SK-N-SH (cell line): ENCODE results near the gene BSN. TPM values are rescaled to one million over a fixed set of nuclear protein-coding genes. Genes with fewer than 3 reads are reported as not detected.

Source experiments
- CTCF ChIA-PET: fragments of 300-600, 350-600 bp; formaldehyde crosslinking; extraction: SDS; loops from one replicate; lab custom pipeline; 2021; lab: Yijun Ruan, JAX
- POLR2A ChIA-PET: fragments of 350-600 bp; sonication (Branson Sonifier 250); formaldehyde crosslinking; extraction: SDS; loops from one replicate; lab custom pipeline; 2020; ENCODE audit warnings: antibody characterized with exemption, inconsistent platforms; lab: Yijun Ruan, JAX
- DNase-seq: peaks from one replicate; pipeline ENCODE4 v3.0.0; 2012
- H2AFZ ChIP-seq: fragments of 200-600 bp; sonication (generic); 2 replicates; pipeline ENCODE4 v1.8.1; 2016; ENCODE audit warnings: antibody characterized with exemption, mild to moderate bottlenecking, low read depth
- H3F3A ChIP-seq: fragments of 200-600 bp; sonication (generic); replicated peaks from 2 replicates; pipeline ENCODE3; 2016; ENCODE audit warnings: antibody characterized with exemption, mild to moderate bottlenecking; ENCODE audit not compliant: insufficient read depth
- H3K27ac ChIP-seq, 2 experiments: fragments of 200-500 bp in 1 of 2; fragments of 200-600 bp in 1 of 2; sonication (Bioruptor generic) in 1 of 2; sonication (generic), shearing (Covaris generic) in 1 of 2; 2 replicates each; pipeline versions ENCODE4 v1.5.1 to v1.6.1; 2014 to 2016; ENCODE audit warnings: low read depth in 2 of 2, inconsistent platforms in 1 of 2, low read length in 1 of 2, mild to moderate bottlenecking in 1 of 2, mixed read lengths in 1 of 2
- H3K27me3 ChIP-seq: fragments of 200-600 bp; sonication (generic), shearing (Covaris generic); 2 replicates; pipeline ENCODE4 v1.6.1; 2016; ENCODE audit warnings: mixed run types; ENCODE audit not compliant: insufficient read depth
- H3K36me3 ChIP-seq, 2 experiments: fragments of 200-500 bp in 1 of 2; fragments of 200-600 bp in 1 of 2; sonication (Bioruptor generic) in 1 of 2; sonication (generic) in 1 of 2; replicated peaks in 1 of 2; 2 replicates each; pipeline versions ENCODE3 to v1.5.1; 2014 to 2016; ENCODE audit warnings: low read length in 1 of 2, mild to moderate bottlenecking in 1 of 2; ENCODE audit not compliant: insufficient read depth in 2 of 2, control insufficient read depth in 1 of 2
- H3K4me1 ChIP-seq, 2 experiments: fragments of 200-500 bp in 1 of 2; fragments of 200-600 bp in 1 of 2; sonication (Bioruptor generic) in 1 of 2; sonication (generic), shearing (Covaris generic) in 1 of 2; 2 replicates each; pipeline versions ENCODE4 v1.5.1 to v1.6.1; 2014 to 2016; ENCODE audit warnings: low read depth in 1 of 2, low read length in 1 of 2, mixed run types in 1 of 2; ENCODE audit not compliant: insufficient read depth in 2 of 2, control insufficient read depth in 1 of 2
- H3K4me2 ChIP-seq: fragments of 200-600 bp; sonication (generic), shearing (Covaris generic); 2 replicates; pipeline ENCODE4 v1.6.1; 2017; ENCODE audit warnings: mixed run types
- H3K4me3 ChIP-seq, 2 experiments: fragments of 200-500 bp in 1 of 2; fragments of 200-600 bp in 1 of 2; sonication (Bioruptor generic) in 1 of 2; sonication (generic), shearing (Covaris generic) in 1 of 2; 2 replicates each; pipeline versions ENCODE4 v1.5.1 to v1.8.1; 2014 to 2016; ENCODE audit warnings: low read depth in 2 of 2, inconsistent platforms in 1 of 2, low read length in 1 of 2, mild to moderate bottlenecking in 1 of 2, mixed read lengths in 1 of 2, moderate library complexity in 1 of 2
- H3K79me2 ChIP-seq: fragments of 200-600 bp; sonication (generic); 2 replicates; pipeline ENCODE4 v1.8.1; 2017; ENCODE audit warnings: mild to moderate bottlenecking; ENCODE audit not compliant: insufficient read depth
- H3K9ac ChIP-seq: fragments of 200-600 bp; sonication (generic); 2 replicates; pipeline ENCODE4 v1.6.1; 2017; ENCODE audit warnings: mixed run types
- H3K9me2 ChIP-seq: fragments of 200-600 bp; sonication (generic); 2 replicates; pipeline ENCODE4 v1.6.1; 2017; ENCODE audit warnings: mixed run types
- H3K9me3 ChIP-seq: fragments of 200-600 bp; sonication (generic); 2 replicates; pipeline ENCODE4 v1.6.1; 2017; ENCODE audit warnings: mixed run types, mild to moderate bottlenecking, moderate library complexity
- H4K20me1 ChIP-seq: fragments of 200-600 bp; sonication (generic); 2 replicates; pipeline ENCODE4 v1.6.1; 2017; ENCODE audit warnings: mild to moderate bottlenecking, mixed run types; ENCODE audit not compliant: insufficient read depth
- CHD2 ChIP-seq: fragments of 150-350 bp; IDR thresholded peaks from 2 replicates; pipeline ENCODE4 v1.6.1; 2018; ENCODE audit warnings: low read length; ENCODE audit not compliant: partially characterized antibody
- ELF1 ChIP-seq: IDR thresholded peaks from 2 replicates; pipeline ENCODE4 v1.4.0; 2012
- FOSL2 ChIP-seq: IDR thresholded peaks from 2 replicates; pipeline ENCODE4 v1.4.0; 2012; ENCODE audit warnings: low read depth, mild to moderate bottlenecking, moderate library complexity, borderline replicate concordance
- FOXM1 ChIP-seq: IDR thresholded peaks from 2 replicates; pipeline ENCODE4 v1.4.0; 2012; ENCODE audit warnings: low read depth, mild to moderate bottlenecking
- GABPA ChIP-seq: IDR thresholded peaks from 2 replicates; pipeline ENCODE4 v1.4.0; 2012; ENCODE audit warnings: low read depth, mild to moderate bottlenecking
- MEF2A ChIP-seq: IDR thresholded peaks from 2 replicates; pipeline ENCODE4 v1.4.0; 2012; ENCODE audit warnings: low read depth, borderline replicate concordance
- NFIC ChIP-seq: IDR thresholded peaks from 2 replicates; pipeline ENCODE4 v1.4.0; 2012; ENCODE audit warnings: borderline replicate concordance
- POLR2AphosphoS5 ChIP-seq: IDR thresholded peaks from 2 replicates; pipeline ENCODE4 v1.6.1; 2012; ENCODE audit warnings: low read depth, low read length
- RAD21 ChIP-seq: IDR thresholded peaks from 2 replicates; pipeline ENCODE4 v1.6.1; 2012; ENCODE audit warnings: mild to moderate bottlenecking, low read length
- RFX5 ChIP-seq: IDR thresholded peaks from 2 replicates; pipeline ENCODE4 v1.6.1; 2012; ENCODE audit warnings: mild to moderate bottlenecking, improper control_type of control experiment, low read length
- USF1 ChIP-seq: IDR thresholded peaks from 2 replicates; pipeline ENCODE4 v1.4.0; 2012; ENCODE audit warnings: low read depth, borderline replicate concordance
- YY1 ChIP-seq: IDR thresholded peaks from 2 replicates; pipeline ENCODE4 v1.4.0; 2012; ENCODE audit warnings: low read depth, mild to moderate bottlenecking
- ZBTB33 ChIP-seq: IDR thresholded peaks from 2 replicates; pipeline ENCODE4 v1.4.0; 2012; ENCODE audit warnings: low read depth, borderline replicate concordance
- WGBS: methylation state at CpG from one replicate; pipeline ENCODE4 v1.1.6; 2017; ENCODE audit warnings: low lambda C conversion rate; 5-methylcytosine and 5-hydroxymethylcytosine counted together
- polyA plus RNA-seq, 3 experiments: library from polyadenylated mRNA; depleted of rRNA; stranded (reverse); fragments of >200 nt; gene quantifications; 2 replicates each; pipeline ENCODE4 v1.2.3, GENCODE V29; 2012
- TF ChIP-seq, protein P1 (sequence below): IDR thresholded peaks from 2 replicates; pipeline ENCODE4 v1.4.0; 2012; ENCODE audit warnings: low read depth
- TF ChIP-seq, protein P2 (sequence below): fragments of 200-600 bp; sonication (generic); IDR thresholded peaks from 2 replicates; pipeline ENCODE4 v1.6.1; 2017; ENCODE audit warnings: antibody characterized with exemption, mild to moderate bottlenecking, moderate library complexity
- TF ChIP-seq, protein P3 (sequence below): fragments of 150-350 bp; IDR thresholded peaks from 2 replicates; pipeline ENCODE4 v1.6.1; 2017; ENCODE audit warnings: antibody characterized with exemption, low read length, low read depth, borderline replicate concordance

Gene BSN
- polyA plus RNA-seq, 1 of the 3 experiments (the other 2 are of a cell fraction) = 0.07 TPM

DNA sequence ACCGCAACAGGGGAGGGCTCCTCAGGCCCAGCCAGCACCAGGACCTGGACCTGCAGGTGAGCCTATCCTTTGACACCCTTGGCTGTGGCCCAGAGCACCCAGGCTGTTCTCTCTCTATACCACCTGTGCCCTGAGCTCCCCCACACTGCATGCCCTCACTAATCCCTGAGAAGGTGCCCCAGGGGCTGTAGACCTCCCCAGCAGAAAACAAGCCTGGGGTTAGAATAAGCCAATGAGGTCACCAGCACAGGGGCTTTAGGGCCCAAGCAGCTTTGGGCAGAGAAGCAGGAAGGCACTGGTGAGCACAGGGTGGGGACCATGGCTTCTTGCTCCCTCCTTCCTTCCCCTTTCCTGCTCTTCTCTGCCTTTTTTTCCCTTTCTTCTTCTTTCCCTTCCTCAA is 109.6 kb downstream of the BSN start:
- CTCF ChIA-PET = interaction anchor here (3.1 to 5.3 kb wide), 2 partner anchors 8 to 124 kb away, joined by 20 to 57 read pairs; no protein-coding TSS in a partner anchor
- H3K9me2 ChIP-seq = no peaks in the 10 kb centered on the region
- no peak overlapping the region; a peak in 1 of 4 replicates for H3K27ac ChIP-seq
- no peaks in the 10 kb centered on the region for H3K27me3 ChIP-seq
- no peak overlapping the region for H3K4me3 ChIP-seq
- no peaks in the 10 kb centered on the region for H3K36me3 ChIP-seq
- 100% methylated on average over 1 of the region's 1 CpG for WGBS
- H3K4me1 ChIP-seq = peaks cover 0 to 4% of the 10 kb centered on the region in 2 experiments; a peak in 1 of 4 replicates
- TF ChIP-seq, protein P1, sequence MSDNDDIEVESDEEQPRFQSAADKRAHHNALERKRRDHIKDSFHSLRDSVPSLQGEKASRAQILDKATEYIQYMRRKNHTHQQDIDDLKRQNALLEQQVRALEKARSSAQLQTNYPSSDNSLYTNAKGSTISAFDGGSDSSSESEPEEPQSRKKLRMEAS = no peak
- TF ChIP-seq POLR2AphosphoS5 (no peak), CHD2 (no peak), ZBTB33 (no peak), MEF2A (no peak), ELF1 (no peak), RFX5 (no peak), USF1 (no peak), NFIC (no peak), YY1 (no peak), GABPA (no peak), FOSL2 (no peak), RAD21 (no peak), FOXM1 (no peak)
- TF ChIP-seq, protein P2, sequence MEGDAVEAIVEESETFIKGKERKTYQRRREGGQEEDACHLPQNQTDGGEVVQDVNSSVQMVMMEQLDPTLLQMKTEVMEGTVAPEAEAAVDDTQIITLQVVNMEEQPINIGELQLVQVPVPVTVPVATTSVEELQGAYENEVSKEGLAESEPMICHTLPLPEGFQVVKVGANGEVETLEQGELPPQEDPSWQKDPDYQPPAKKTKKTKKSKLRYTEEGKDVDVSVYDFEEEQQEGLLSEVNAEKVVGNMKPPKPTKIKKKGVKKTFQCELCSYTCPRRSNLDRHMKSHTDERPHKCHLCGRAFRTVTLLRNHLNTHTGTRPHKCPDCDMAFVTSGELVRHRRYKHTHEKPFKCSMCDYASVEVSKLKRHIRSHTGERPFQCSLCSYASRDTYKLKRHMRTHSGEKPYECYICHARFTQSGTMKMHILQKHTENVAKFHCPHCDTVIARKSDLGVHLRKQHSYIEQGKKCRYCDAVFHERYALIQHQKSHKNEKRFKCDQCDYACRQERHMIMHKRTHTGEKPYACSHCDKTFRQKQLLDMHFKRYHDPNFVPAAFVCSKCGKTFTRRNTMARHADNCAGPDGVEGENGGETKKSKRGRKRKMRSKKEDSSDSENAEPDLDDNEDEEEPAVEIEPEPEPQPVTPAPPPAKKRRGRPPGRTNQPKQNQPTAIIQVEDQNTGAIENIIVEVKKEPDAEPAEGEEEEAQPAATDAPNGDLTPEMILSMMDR = no peak
- TF ChIP-seq, protein P3, sequence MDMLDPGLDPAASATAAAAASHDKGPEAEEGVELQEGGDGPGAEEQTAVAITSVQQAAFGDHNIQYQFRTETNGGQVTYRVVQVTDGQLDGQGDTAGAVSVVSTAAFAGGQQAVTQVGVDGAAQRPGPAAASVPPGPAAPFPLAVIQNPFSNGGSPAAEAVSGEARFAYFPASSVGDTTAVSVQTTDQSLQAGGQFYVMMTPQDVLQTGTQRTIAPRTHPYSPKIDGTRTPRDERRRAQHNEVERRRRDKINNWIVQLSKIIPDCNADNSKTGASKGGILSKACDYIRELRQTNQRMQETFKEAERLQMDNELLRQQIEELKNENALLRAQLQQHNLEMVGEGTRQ = no peak
- TF ChIP-seq, all 33 proteins: peak for 0
- H4K20me1 ChIP-seq = no peaks in the 10 kb centered on the region
- H3K4me2 ChIP-seq = no peak overlapping the region
- DNase-seq = no peak
- POLR2A ChIA-PET = no interaction called here
- no peaks in the 10 kb centered on the region for H3F3A ChIP-seq
- H2AFZ ChIP-seq = no peak overlapping the region
- no peaks in the 10 kb centered on the region for H3K9me3 ChIP-seq
- H3K79me2 ChIP-seq = no peaks in the 10 kb centered on the region
- no peak overlapping the region for H3K9ac ChIP-seq
